HG03066 (cell line): Measurements from ENCODE around the gene DDIT3.

ENCODE experiments used
- ATAC-seq: cut with Tn5 transposase; IDR thresholded peaks from one replicate; pipeline ENCODE4 v1.9.1; 2021; ENCODE audit warnings: low read depth; ENCODE audit not compliant: unreplicated experiment

Gene DDIT3

DNA sequence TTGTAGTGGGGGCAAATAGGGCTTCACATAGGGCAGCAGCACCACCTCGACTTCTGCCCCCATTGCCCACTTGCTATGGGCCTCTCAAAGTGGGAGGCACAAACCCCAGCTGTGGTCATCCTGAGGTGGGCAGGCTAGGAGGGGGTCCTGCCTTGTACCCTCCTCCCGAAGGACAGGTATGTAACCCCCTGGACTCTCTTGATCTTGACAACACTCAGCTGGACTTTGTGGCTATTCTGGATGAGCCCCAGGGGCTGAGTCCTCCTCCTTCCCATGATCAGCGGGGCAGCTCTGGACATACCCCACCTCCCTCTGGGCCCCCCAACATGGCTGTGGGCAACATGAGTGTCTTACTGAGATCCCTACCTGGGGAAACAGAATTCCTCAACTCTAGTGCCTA lies 48.7 kb downstream of the DDIT3 start:
- no peak for ATAC-seq

DNA sequence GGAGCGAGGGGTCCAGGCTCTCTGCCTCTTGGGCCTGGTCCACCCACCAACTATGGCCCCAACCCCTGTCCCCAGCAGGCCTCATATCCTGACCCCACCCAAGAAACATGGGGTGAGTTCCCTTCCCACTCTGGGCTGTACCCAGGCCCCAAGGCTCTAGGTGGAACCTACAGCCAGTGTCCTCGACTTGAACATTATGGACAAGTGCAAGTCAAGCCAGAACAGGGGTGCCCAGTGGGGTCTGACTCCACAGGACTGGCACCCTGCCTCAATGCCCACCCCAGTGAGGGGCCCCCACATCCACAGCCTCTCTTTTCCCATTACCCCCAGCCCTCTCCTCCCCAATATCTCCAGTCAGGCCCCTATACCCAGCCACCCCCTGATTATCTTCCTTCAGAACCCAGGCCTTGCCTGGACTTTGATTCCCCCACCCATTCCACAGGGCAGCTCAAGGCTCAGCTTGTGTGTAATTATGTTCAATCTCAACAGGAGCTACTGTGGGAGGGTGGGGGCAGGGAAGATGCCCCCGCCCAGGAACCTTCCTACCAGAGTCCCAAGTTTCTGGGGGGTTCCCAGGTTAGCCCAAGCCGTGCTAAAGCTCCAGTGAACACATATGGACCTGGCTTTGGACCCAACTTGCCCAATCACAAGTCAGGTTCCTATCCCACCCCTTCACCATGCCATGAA lies 49.2 kb downstream of the DDIT3 start:
- ATAC-seq: no peak

DNA sequence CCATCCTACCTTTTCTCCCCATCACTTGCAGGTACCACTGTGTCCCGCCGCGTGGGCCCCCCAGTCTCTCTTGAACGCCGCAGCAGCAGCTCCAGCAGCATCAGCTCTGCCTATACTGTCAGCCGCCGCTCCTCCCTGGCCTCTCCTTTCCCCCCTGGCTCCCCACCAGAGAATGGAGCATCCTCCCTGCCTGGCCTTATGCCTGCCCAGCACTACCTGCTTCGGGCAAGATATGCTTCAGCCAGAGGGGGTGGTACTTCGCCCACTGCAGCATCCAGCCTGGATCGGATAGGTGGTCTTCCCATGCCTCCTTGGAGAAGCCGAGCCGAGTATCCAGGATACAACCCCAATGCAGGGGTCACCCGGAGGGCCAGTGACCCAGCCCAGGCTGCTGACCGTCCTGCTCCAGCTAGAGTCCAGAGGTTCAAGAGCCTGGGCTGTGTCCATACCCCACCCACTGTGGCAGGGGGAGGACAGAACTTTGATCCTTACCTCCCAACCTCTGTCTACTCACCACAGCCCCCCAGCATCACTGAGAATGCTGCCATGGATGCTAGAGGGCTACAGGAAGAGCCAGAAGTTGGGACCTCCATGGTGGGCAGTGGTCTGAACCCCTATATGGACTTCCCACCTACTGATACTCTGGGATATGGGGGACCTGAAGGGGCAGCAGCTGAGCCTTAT lies 49.9 kb downstream of the DDIT3 start:
- no peak for ATAC-seq

DNA sequence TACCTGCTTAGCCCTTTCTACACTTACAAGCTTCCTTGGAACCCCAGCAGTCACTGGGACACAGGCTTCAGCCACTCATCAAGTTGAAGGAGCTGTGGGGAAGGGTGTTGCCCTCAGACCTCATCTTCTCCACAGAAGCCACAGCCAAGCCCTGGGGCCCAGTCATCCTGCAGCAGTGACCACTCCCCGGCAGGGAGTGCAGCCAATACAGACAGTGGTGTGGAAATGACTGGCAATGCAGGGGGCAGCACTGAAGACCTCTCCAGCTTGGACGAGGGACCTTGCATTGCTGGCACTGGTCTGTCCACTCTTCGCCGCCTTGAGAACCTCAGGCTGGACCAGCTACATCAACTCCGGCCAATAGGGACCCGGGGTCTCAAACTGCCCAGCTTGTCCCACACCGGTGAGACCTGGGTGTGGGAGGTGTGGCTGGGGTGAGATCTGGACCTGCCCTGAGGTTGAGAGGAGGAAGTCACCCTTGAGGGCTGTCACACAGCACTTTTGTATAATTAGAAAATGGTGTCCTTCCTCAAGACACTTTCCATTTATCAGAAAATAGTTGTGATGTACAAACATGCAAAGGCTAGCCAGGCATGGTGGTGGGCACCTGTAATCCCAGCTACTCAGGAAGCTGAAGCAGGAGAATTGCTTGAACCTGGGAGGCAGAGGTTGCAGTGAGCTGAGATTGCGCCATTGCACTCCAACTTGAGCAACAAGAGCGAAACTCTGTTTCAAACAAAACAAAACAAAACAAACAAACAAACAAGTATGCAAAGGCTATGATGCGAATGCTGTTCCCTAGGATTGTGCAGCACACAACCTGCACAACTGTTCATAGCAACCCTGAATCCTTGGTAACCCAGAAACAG lies 50.8 kb downstream of the DDIT3 start:
- no peak for ATAC-seq

DNA sequence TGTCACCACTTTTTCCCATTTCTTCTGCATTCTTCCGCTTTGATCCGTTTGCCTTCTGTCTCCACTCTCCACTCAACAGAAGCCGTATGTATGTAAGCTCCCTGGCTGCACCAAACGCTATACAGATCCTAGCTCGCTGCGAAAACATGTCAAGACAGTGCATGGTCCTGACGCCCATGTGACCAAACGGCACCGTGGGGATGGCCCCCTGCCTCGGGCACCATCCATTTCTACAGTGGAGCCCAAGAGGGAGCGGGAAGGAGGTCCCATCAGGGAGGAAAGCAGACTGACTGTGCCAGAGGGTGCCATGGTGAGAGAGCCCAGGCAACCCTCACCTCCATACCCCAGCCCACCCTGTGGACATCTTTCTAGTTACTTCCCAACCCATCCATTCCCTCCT lies 52.4 kb downstream of the DDIT3 start:
- no peak for ATAC-seq

DNA sequence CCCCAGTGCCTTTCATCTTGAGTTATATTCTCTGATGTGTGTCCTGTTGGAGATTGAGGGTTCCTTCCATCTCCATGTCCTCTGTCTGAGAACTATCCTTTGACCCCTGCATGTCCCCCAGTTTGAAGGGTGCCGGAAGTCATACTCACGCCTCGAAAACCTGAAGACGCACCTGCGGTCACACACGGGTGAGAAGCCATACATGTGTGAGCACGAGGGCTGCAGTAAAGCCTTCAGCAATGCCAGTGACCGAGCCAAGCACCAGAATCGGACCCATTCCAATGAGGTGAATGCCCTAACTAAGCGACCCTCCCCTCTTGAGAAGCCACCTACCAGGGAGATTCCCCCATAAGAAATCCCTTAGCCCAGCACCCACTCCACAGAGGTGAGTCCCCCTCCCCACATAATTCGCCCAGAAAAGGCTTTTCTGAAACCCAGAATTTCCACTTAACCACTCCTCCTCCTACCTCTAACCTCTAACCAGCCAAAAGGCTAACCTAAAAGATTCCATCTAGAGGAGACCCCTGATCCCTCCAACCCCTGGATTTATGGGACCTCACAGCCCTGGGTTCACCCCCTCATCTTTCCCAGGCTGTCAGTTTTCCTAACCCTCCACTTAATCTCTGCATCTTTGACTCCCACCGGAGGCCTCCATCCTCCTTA lies 53.0 kb downstream of the DDIT3 start:
- no peak for ATAC-seq
